ENCODE data around the gene CABLES2.

The CABLES2 gene

GRCh38 chr20:62428002-62428372, 20.9 kb upstream of the CABLES2 start:
- TF ChIP-seq GATA3 (IDR thresholded peaks at IDR 0.05; ENCODE audit: low read depth, low read length) (no peak), GATA2 (IDR thresholded peaks at IDR 0.05; ENCODE audit: low read depth, low read length) (no peak)

DNA sequence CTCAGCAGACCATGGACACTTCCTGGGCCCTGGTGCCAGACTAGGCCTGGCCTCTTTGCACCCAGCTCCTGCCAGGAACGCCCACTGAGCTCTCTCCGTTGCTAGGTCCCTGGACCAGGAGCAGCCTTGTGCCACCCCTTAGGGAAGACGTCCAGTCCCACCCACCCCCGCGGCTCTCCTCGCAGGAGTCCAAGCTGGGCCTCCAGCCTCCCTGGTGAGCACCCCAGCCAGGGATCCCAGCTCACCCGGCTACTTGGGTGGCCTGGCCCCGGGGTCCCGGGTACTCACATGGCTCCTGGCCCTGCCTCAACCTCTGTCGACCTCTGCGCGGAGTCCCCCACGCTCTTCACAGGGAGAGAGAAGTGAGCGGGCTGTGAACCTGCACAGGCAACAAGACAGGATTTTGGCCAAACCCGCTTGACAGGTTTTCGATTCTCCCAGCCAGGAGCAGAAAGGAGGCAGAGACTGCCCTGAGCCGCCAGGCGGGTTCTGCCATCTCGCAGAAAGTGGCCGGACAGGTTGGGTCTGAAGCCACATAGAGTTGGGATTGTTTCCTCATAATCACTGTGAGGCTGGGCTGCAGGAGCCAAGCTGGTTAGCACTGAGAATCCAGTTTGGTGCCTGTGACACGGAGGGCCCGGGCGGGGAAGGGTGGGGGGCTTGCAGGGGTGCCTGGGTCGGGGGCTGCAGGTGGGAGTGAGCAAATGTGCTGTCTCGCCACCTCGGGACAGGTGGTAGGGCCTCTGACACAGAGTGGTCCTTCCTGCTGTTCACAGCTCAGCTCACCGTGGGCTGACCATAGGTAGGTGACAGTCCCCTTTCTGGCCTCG, 20.3 kb upstream of the CABLES2 start, which contains the start of gene RBBP8NL:
RBBP8NL (minus strand) TSS at position 368 of the 830 bp plus-strand sequence. CDS start 7,892 bp downstream, outside the sequence.
- TF ChIP-seq GATA3 (IDR thresholded peaks at IDR 0.05; ENCODE audit: low read depth, low read length) (no peak), GATA2 (IDR thresholded peaks at IDR 0.05; ENCODE audit: low read depth, low read length) (no peak)

DNA sequence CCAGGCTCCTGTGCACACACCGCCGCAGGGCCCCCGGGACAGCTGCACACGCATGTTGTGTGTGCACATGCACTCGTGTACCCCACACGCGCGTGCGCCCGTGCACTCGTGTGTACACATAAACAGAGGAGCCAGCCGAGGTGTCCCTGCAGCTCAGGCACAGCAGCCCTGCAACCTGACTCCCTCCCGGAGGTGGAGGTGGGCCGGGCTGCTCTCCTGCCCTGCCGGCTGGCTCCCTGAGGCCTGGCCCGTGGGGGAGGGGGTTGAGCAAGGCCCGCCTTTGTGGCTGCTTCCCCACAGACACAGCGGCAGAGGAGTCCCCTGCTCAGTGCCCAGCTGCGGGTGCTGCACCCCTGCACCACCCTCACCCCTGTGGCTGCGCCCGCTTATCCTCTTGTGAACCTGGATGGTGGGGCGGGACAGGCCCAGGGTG, 19.6 kb upstream of the CABLES2 start:
- no peak for TF ChIP-seq GATA3 (IDR thresholded peaks at IDR 0.05; ENCODE audit: low read depth, low read length)
- no peak for TF ChIP-seq GATA2 (IDR thresholded peaks at IDR 0.05; ENCODE audit: low read depth, low read length)

GRCh38 chr20:62425281-62426058, 18.4 kb upstream of the CABLES2 start:
- TF ChIP-seq GATA3 (IDR thresholded peaks at IDR 0.05; ENCODE audit: low read depth, low read length) (no peak), GATA2 (IDR thresholded peaks at IDR 0.05; ENCODE audit: low read depth, low read length) (no peak)

DNA sequence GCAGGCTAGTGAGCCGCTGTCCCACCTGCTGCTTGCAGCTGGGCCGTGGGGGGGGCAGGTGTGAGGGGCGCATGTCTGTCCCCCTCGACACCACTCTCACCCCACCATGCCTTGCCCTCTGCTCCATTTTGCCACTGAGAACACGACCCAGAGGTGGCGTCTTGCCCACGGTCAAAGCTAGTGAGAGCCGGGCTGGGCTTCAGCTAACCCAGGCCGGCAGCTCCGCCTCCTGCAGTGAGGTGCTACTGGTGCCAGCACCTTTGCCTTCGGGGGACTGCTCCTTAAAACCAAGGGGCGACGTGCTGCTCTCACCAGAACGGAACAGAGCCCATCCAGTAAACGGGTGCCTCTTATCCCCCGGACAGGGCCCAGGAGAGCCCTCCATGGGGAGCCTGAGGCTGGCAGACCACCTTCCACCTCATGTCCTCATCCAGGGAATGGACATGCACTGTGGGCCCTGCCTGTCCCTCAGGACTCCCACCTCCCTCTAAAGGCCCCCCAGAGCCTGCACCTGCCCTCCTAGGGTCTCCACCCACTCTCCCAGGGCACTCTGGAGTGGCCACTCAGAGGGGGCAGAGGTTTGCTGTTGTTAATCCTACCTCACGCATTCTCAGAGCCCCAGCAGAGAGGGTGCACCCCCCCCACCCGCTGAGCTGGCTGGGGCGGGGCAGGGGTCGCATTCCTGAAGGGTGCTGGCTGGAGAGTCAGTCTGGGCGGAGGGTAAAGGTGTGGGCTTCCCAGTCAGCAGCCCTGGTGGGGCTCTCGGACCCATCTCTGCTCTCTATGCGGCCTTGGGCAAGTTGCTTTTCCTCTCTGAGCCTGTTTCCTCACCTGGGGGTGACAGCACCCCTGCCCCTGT, 17.4 kb upstream of the CABLES2 start:
- TF ChIP-seq GATA3 (IDR thresholded peaks at IDR 0.05; ENCODE audit: low read depth, low read length) (no peak), GATA2 (IDR thresholded peaks at IDR 0.05; ENCODE audit: low read depth, low read length) (no peak)

DNA sequence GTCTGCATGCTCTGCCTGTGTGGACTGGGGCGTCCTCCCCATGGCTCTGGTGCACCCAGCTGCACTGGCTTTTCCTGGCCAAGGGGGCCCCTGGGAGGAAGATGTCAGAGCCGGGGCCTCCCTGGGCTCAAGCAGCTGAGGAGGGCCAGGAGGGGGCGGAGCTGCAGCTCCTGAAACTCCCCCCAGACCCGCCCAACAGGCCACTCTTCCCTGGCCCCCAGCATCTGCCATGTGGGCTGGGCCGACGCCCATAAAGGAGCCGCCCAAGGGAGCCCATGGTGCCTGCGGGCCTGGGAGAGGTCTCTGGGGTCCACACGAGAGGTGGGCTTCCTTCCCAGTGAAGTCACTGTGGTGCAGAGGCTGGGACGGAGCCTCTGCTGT, 16.2 kb upstream of the CABLES2 start:
- TF ChIP-seq GATA3 (IDR thresholded peaks at IDR 0.05; ENCODE audit: low read depth, low read length), result no peak

DNA sequence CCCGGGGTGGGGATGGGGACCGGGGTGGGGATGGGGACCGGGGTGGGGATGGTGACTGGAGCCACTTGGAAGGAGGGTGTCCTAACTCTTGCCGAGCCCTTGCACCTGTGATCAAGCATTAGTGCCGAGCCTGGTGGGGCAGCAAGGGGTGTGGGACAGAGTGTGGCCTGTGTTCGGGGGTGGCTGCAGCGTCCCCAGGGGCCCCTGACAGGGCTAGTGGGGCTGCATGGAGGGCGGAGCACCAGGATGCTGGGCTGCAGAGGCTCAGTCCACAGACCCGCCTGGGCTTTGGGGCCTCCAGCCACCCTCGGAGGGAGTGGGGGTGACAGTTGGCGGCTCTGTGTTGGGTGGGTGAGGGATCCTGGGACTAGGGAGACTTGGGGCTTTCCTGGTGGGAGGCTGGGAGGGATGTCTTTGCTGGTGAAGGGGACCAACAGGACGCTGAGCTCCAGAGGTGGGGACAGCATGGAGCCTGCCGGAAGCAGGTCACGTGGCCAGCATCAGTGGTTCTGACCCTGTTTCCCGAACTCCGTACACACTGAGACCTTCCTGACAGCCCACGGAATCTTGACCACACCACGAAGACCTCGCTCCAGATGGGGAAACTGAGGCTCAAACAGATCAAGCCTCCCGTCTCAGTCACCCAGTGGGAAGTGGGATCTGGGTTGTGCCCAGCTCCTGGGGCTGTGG, 15.7 kb upstream of the CABLES2 start:
- TF ChIP-seq GATA2 (IDR thresholded peaks at IDR 0.05; ENCODE audit: low read depth, low read length) (no peak), GATA3 (IDR thresholded peaks at IDR 0.05; ENCODE audit: low read depth, low read length) (no peak)

DNA sequence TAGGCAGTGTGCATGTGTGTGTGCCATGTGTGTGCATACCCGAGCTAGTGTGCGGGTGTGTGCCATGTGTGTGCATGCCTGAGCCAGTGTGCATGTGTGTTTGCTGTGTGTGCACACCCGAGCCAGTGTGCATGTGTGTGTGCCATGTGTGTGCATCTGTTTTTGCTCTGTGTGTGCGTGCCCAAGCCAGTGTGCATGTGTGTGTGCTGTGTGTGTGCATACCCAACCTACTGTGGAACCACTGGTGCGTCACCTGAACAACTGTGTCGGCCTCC, 14.6 kb upstream of the CABLES2 start:
- no peak for TF ChIP-seq GATA2 (IDR thresholded peaks at IDR 0.05; ENCODE audit: low read depth, low read length)
- no peak for TF ChIP-seq GATA3 (IDR thresholded peaks at IDR 0.05; ENCODE audit: low read depth, low read length)

DNA sequence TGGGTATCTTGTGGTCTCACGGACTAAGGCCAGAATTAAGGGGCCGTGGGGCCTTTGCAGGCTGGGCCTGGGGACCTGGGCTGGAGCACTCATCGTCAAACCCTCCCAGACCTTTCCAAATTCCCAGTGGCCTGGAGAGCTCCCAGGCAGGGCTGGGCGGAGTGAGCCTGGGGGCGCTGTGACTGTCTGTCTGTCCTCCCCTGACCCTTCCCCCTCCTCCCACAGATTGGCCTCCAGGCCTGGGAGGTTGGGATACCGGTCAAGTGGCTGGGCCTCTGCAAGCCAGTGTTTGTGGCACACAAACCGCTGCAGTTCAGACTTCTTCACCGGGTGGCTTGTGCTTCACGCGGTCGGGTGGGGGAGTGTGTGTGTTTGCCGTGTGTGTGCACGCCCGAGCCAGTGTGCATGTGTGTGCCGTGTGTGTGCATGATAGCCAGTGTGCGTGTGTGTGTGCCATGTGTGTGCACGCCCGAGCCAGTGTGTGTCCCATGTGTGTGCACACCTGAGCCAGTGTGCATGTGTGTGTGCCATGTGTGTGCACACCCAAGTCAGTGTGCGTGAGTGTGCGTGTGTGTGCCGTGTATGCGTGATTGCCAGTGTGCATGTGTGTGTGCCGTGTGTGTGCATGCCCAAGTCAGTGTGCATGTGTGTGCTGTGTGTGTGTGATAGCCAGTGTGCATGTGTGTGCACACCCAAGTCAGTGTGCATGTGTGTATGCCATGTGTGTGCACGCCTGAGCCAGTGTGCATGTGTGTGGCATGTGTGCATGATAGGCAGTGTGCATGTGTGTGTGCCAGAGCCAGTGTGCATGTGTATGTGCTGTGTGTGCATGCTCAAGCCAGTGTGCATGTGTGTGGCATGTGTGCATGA, 14.0 kb upstream of the CABLES2 start:
- TF ChIP-seq GATA2 (IDR thresholded peaks at IDR 0.05; ENCODE audit: low read depth, low read length) (no peak), GATA3 (IDR thresholded peaks at IDR 0.05; ENCODE audit: low read depth, low read length) (no peak)

GRCh38 chr20:62419759-62420158, 12.7 kb upstream of the CABLES2 start:
- no peak for TF ChIP-seq GATA2 (IDR thresholded peaks at IDR 0.05; ENCODE audit: low read depth, low read length)
- no peak for TF ChIP-seq GATA3 (IDR thresholded peaks at IDR 0.05; ENCODE audit: low read depth, low read length)

DNA sequence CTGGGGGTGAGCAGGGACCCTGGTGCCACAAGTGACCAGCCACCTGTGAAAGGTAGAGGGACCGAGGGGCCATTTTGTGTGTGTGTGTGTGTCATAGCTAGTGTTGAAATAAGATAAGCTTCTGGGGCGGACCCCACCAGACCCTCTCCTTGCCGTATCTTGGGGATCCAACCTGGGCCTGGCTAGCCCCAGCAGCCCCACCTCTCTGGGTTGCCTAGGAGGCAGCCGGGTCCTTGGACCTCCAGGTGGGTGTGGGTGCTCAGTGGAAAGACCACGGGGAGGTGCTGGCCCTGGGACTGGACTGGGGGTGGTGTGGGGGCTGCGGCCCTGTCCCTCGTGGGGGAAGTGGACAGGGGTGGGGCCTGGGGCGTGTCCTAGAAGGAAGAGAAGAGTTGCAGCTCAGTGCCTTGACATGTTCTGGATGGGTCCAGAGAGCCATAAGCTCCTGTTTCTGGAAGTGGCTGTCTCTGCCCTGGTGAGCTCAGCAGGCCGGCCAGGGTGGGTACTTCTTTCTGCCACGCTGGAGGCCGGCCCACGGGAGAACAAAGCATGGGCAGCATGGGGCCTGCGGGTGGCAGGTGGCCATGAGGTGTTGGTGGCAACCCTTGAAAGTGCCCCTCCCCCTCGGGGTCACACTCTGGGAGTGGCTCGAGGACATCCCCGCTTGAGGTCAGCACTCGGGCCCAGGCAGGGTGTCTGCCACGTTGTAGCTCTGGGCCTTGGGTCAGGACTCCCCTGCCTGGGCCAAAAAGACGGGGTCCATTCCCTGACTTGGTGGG, 11.8 kb upstream of the CABLES2 start:
- no peak for TF ChIP-seq GATA2 (IDR thresholded peaks at IDR 0.05; ENCODE audit: low read depth, low read length)
- TF ChIP-seq GATA3 (IDR thresholded peaks at IDR 0.05; ENCODE audit: low read depth, low read length), result no peak

Measured in SH-SY5Y (cell line).